Stimulated activated CD4-positive, alpha-beta T cell treated with anti-CD3 and anti-CD28 coated beads, Interleukin-1b, Interleukin-23, amount 100 ng/mL, for 48 hours (primary cell): Measurements from ENCODE around the gene GLI3.

Experiments used
- DNase-seq: peaks from one replicate; pipeline ENCODE4 v3.0.0-alpha.2; 2020

The GLI3 gene

GRCh38 chr7:41912851-41913567 is 324.0 kb downstream of the GLI3 start:
- no peak for DNase-seq

- DNase-seq: no peak
Measured at GRCh38 chr7:41912426-41912825, 324.6 kb downstream of the GLI3 start.

DNA sequence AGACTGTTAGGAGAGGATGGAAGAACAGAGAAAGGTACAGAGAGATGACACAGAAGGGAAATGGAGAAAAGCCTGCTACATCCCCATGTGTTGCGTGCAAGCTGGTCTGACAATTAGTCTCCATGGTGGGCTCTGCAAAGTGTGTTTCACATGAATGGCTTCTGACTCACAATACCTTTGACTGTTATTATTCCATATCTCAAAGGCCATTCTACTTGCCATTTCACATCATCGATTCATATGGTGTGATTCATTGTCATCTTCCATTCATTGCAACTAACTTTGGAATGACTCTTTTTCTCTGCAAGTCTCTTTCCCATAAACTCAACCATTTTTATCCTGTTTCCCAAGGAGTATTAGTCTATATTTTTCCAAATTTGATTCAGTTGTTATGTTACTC is 325.2 kb downstream of the GLI3 start:
- no peak for DNase-seq
